ENCODE measurements around the gene SRP68. TPM values are rescaled to one million over a fixed set of nuclear protein-coding genes. Genes with fewer than 3 reads are reported as not detected.

The SRP68 gene
- total RNA-seq, 2 donors from 2014 or later: 65.1 to 78.0 TPM

DNA sequence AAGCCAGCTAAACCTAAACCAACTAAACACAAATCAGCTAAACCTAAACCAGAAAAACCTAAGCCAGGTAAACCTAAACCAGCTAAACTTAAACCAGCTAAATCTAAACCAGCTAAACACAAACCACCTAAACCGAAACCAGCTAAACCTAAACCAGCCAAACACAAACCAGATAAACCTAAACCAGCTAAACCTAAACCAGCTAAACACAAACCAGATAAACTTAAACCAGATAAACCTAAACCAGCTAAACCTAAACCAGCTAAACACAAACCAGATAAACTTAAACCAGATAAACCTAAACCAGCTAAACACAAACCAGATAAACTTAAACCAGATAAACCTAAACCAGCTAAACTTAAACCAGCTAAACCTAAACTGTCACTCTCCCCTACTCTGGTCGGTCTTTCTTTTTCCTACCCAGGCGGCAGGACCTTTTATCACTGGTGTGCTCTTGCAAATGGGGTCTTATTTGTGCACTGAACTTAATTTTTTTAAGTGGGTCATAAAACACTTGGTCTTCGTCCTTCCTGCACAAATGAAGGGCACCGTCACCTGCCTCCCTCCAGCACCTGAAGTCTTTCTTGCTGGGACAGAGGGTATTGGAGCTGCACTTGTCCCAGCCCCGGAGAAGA is 52.4 kb downstream of the SRP68 start:
- no peaks in the 10 kb centered on the region for H3K36me3 ChIP-seq
- no peaks in the 10 kb centered on the region for H3K4me1 ChIP-seq
- no peak for DNase-seq
- TF ChIP-seq, protein P1, sequence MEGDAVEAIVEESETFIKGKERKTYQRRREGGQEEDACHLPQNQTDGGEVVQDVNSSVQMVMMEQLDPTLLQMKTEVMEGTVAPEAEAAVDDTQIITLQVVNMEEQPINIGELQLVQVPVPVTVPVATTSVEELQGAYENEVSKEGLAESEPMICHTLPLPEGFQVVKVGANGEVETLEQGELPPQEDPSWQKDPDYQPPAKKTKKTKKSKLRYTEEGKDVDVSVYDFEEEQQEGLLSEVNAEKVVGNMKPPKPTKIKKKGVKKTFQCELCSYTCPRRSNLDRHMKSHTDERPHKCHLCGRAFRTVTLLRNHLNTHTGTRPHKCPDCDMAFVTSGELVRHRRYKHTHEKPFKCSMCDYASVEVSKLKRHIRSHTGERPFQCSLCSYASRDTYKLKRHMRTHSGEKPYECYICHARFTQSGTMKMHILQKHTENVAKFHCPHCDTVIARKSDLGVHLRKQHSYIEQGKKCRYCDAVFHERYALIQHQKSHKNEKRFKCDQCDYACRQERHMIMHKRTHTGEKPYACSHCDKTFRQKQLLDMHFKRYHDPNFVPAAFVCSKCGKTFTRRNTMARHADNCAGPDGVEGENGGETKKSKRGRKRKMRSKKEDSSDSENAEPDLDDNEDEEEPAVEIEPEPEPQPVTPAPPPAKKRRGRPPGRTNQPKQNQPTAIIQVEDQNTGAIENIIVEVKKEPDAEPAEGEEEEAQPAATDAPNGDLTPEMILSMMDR (IDR thresholded peaks at IDR 0.05): no peak
- H3K9me3 ChIP-seq: no peaks in the 10 kb centered on the region
- intact Hi-C loops (cut with DNase I): loop anchor here (10.0 kb wide), 2 partner anchors 55 to 275 kb away; partner anchors contain the start of genes GALR2, SRP68 and ZACN
- H3K9ac ChIP-seq (ENCODE audit: low read depth in 2 of 2, low read length in 2 of 2): no peak overlapping the region
- H3K4me3 ChIP-seq: no peak overlapping the region
- H3K27ac ChIP-seq: no peak overlapping the region
- no peaks in the 10 kb centered on the region for H3K27me3 ChIP-seq

DNA sequence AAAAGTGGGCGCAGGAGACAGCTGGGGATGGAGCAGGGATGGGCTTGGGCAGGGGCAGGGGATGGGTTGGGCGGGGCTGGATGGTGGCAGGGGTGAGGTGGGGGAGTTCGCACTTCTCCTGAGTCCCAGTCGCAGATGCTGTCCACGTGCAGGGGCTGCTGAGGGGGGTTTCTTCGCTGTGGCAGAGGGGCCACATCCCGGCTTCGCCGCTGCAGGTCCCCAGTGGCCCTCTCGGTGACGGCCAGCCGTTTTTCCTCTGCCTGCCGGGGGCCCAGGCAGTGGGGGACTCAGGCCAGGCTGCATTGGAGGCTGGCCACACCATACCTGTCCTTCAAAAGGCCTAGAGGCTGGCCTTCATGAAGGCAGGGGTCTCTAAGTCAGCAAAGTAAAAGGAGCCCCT is 53.5 kb downstream of the SRP68 start:
- DNase-seq: no peak
- H3K36me3 ChIP-seq: no peaks in the 10 kb centered on the region
- H3K27me3 ChIP-seq: no peaks in the 10 kb centered on the region

DNA sequence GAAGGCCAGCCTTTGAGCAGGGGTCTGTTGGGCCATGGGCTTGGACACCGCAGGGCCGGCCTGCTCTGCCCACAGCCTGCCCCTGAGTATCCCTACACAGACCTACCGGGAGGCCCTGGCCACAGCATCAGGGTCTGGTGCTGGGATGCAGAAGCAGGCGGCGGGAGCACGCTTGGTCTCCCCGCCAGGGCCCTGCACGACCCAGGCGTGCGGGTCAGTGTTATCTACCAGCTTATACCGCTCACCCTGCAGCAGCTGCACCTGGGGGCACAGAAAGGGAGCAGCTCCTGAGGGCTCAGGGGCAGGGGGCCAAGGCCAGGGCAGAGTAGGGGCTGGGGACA is 54.0 kb downstream of the SRP68 start:
- Histone ChIP-seq H3K4me1 (no peaks in the 10 kb centered on the region), H3K27me3 (no peaks in the 10 kb centered on the region), H3K4me3 (no peak overlapping the region), H3K36me3 (no peaks in the 10 kb centered on the region), H3K9me3 (no peaks in the 10 kb centered on the region), H3K27ac (no peak overlapping the region), H3K9ac (ENCODE audit: low read depth in 2 of 2, low read length in 2 of 2) (no peak overlapping the region)
- TF ChIP-seq, protein P1 (IDR thresholded peaks at IDR 0.05): no peak
- DNase-seq: no peak
- intact Hi-C loops (cut with DNase I): loop anchor here (10.0 kb wide), 2 partner anchors 56 to 276 kb away; partner anchors contain the start of genes GALR2, SRP68 and ZACN

More for the DNA sequence above, 53.5 kb downstream of the SRP68 start:
- H3K9me3 ChIP-seq: no peaks in the 10 kb centered on the region
- H3K4me1 ChIP-seq: no peaks in the 10 kb centered on the region
- TF ChIP-seq, protein P1 (IDR thresholded peaks at IDR 0.05): no peak
- H3K9ac ChIP-seq (ENCODE audit: low read depth in 2 of 2, low read length in 2 of 2): no peak overlapping the region
- intact Hi-C loops (cut with DNase I): loop anchor here (10.0 kb wide), 2 partner anchors 56 to 276 kb away; partner anchors contain the start of genes GALR2, SRP68 and ZACN
- H3K27ac ChIP-seq: no peak overlapping the region
- H3K4me3 ChIP-seq: no peak overlapping the region

DNA sequence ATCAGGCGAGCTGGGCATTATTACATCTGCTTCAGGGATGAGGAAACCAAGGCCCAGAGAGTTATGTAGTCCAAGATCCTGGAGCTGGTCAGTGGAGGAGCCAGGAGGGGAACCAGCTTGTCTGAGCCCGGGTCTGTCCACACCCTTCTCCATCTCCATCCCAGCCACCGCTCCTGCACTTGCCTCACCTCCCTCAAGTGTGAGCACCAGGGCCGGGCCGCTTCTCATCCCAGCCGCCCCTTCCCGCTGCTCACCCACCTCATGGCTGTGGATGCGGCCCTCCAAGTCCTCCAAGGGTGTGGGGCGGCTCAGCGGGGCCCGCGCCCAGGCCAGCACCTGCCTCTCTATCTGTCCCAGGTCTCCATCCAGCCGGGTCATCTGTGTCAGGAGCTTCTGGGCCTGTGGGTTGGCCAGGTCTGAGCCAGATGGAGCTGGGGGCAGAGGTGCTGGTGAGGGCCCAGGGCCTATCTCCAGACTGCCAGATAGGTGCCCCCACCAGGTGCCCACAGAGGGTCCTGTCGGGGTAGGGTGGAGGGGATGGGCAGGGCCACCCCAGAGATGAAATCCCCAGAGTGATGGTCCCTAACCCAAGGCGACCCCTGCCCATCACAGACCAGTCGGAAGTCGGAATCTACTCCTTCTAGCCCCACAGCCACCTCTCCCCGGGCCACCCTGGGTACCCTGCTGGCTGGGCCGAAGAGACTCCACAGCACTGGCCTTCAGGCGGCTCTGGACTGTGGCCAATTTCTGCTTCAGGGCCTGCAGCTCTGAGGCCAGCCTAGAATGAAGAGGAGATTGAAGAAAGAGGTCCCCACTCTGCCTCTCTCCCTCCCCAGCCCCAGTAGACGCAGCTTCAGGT is 54.6 kb downstream of the SRP68 start:
- TF ChIP-seq, protein P1 (IDR thresholded peaks at IDR 0.05): no peak
- Histone ChIP-seq H3K4me3 (no peak overlapping the region), H3K36me3 (no peaks in the 10 kb centered on the region), H3K27me3 (no peaks in the 10 kb centered on the region), H3K4me1 (no peaks in the 10 kb centered on the region), H3K27ac (no peak overlapping the region), H3K9ac (ENCODE audit: low read depth in 2 of 2, low read length in 2 of 2) (no peak overlapping the region), H3K9me3 (no peaks in the 10 kb centered on the region)
- no peak for DNase-seq
- intact Hi-C loops (cut with DNase I): loop anchor here (10.0 kb wide), 2 partner anchors 57 to 277 kb away; partner anchors contain the start of genes GALR2, SRP68 and ZACN

DNA sequence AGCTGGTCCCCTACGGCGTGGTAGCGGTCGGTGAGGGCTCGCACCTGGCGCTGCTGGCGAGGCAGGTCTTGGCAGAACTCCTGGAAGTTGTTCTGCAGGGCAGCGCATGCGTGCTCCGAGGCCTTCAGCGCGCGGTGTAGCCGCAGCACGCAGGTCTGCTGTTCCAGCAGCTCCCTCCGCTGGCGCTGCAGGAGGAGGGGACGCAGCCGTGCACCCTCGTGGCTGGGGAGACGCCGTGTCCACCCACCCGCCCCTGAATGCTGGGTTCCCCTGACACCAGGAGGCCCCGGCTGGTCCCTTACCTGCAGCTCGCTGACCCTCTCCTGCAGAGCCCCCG is 57.4 kb downstream of the SRP68 start:
- DNase-seq: no peak
- H3K4me3 ChIP-seq: no peak overlapping the region
- intact Hi-C loops (cut with DNase I): loop anchor here (10.0 kb wide), 2 partner anchors 60 to 280 kb away; partner anchors contain the start of genes GALR2, SRP68 and ZACN
- H3K9me3 ChIP-seq: no peaks in the 10 kb centered on the region
- no peaks in the 10 kb centered on the region for H3K4me1 ChIP-seq
- TF ChIP-seq, protein P1 (IDR thresholded peaks at IDR 0.05): no peak
- no peaks in the 10 kb centered on the region for H3K36me3 ChIP-seq
- no peak overlapping the region for H3K27ac ChIP-seq
- no peaks in the 10 kb centered on the region for H3K27me3 ChIP-seq
- H3K9ac ChIP-seq (ENCODE audit: low read depth in 2 of 2, low read length in 2 of 2): no peak overlapping the region

Data from colonic mucosa (tissue), 4 donors.